Activated T-cell treated with anti-CD3 and anti-CD28 coated beads, Interleukin-2, amount 50 U/mL, for 48 hours (primary cell): ENCODE results near the gene NAB1.

Source experiments
- DNase-seq, 2 experiments: peaks; one replicate each; pipeline ENCODE4 v3.0.0-alpha.2; 2020

NAB1 gene

DNA sequence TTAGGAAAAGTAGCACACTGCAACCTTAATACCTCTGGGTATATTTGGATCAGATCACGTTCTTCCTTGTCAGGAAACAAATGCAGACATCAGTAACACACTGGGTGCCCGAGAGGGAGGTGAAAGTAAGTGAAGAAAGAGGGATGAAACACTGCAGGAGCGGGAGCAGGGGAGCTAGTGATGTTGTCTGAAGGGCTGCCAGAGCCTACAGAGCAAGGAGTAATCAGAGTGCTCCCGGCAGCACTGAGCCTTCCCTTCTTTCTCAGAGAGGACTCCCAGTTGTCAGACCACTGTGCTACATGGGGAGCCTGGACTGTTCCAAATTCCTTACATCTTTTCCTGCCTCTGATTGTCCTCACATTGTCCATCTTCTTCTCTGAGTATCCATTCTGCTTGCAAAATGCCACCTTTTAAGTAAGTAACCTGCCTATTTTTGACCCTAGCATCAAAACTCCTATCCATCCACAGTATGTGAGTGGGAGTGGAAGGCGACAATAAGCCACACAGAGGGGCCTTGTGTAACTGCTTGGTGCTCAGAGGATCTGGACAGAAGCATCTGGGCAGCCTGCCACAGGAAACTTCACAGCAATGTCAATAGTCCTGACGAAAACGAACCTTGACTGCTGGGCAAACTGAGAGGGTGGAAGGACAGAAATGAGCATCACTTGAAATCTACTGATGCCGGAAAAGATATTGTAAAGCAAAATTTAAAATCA lies 10.8 kb upstream of the NAB1 start:
- DNase-seq = no peak

DNA sequence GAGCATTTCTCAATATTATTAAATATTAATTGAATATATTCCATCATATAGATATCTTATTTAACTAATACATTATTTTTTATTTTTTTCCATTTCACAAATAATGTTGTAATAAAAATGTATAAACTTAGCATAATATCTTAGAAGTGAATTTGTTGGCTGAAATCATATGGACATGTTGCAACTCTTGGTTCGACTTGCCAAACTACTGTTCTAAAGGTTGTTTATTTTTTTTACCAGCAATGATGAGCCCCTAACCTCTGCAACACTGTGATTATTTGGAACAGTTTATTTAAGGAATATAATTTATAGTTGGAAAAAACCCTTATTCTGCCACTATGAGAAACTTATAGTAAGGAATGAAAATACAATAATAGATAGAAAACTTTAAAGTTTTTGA lies 8.8 kb upstream of the NAB1 start:
- no peak for DNase-seq

DNA sequence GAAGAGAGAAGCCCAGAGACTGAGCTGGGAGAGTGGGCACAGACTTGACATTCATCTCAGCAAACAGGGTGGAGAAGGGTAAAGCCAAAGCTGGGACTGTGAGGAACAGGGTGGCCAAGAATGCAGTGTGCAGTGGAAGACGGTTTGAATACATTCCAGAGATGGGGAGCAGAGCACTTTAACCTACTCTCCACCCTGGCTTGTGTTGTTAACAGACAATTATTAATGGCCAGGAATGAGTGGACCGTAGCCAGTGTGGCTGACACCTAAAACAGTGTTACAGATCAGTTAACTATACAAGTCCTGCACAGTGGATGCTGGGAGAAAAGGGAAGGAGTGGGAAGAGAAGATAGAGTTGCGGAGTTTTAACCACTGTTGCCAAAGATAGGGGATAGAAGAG lies 7.4 kb upstream of the NAB1 start:
- DNase-seq = no peak

DNA sequence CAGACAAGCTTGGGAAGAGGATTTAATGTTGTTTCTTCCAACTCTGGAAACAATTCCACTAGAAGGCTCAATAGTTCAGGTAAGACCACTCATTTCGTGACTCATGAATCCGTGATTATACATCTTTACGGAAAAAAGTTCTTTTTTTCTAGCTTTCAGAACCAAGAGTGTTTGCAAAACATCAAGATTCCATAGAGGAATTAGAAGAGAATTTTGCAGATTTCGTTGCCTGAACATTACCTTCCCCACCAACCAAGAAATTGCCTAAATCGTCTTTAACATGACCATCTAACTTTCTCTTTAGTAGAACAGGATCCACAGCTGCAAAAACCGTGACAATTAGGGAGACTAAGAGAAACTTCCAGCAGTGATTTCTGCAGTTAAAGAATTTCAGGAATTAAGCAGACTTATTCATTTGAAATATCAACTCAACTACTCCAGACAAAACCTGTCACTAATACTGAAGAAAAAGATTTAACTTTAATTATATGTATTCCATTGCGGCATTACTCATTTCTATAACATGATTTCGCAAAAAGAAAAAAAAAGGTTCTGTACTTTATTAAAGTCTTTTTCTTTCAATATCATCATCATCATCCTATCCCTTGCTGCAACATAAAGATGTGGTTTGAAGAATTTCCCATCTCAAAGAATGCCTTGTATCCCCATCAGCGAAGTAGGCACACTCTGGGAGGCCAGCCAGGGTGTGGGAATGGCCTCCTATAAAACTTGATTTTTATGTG lies 1.9 kb upstream of the NAB1 start:
- DNase-seq = no peak

DNA sequence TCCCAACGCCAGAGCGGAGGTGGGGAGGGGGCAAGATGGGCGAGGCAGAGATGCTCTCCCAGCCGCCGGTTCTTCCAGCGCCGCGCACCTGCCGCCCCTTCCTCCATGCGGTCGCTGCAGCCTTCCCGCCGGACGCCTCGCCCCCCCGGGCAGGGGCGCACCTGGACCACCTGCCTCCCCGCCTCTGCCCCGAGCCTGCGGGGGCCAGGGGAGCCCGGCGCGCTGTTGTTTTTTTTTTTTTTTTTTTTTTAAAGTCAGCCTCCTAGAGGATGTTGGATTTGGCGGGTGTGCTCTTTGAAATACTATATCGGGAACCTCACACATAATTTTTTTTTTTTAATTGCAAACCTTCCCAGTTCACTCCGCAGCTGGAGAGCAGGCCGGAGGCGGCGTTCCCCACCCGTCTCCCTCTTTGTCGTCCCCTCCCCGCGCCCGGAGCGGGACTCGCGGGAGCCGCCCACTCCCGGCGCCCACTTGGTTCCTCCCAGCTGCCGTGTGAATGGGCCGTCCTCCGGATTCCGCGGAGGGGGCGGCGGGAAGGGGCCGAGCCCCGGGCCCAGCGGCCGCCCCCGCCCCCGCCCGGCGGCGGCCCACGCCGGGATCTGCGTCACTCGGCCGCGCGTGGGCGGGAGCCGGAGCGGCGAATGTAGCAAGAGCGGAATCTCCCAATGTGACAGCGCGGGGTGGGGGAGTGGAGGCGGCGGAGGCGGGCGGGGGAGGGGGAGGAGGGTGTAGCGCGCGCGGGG lies 421 bp upstream of the NAB1 start:
- peak; percentile 85 to 89 for DNase-seq

DNA sequence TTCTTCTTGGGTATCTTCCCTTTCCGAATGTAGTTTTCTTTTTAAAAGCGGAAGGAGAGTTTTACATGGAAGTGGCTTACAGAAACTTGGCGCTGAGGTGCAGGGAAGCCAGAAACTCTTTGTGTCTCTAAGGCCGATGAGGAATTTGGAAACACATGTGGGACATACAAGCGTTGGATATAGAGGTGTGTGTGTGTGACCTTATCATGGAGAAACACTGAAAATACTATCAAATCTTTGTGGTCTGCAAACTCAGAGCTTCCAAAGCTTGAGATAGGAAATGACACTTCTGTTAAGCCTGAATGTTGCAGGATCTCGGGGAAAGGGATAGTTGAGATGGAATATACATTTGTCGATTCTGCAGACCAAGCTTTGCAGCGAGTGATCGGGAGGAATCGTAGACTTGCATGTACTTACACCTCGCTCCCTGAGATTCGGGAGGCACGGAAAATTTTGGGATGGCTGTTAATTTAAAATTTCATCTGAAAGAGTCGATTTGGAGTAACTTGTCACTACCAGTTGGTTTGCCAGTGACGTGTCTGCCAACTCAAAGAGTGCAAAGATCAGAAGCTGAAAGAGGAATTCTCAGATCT lies 1.0 kb downstream of the NAB1 start:
- peak in 1 of 2 experiments; percentile 40 for DNase-seq

DNA sequence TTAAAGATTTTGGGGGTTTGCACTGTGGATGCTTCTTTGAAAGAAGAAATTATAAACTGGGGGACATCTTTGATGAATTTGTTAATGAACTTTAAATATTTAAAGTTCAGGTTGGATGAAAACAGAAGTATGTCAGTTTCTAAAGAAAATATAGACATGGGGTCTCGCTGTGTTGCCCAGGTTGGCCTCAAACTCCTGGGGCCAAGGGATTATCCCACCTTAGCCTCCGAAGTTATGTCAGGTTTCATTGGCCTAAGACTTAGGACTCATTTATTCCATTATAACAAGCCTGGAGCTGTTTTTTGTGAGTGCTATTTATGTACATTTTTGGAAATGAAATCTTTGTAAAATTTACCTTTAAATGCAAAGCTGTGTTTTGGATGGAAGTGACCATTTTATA lies 2.5 kb downstream of the NAB1 start:
- no peak for DNase-seq

DNA sequence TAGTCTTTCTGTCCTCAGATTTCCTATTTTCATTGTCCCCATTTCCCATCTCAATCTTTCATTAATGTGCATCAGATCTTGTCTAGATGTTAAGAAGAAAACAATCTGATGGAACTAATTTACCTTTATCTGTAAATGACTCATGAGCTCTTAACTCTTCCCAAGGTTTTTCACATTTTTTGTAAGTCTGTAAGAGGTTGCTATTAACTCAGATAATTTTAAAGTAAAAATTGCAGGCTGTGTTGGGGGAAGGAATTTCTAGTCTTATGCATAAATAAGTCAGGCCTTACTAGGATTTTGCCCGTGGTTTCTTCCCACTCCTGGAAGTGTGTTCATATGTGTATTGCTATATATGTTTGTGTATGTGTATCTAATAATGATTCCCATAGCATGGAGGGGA lies 4.3 kb downstream of the NAB1 start:
- no peak for DNase-seq

DNA sequence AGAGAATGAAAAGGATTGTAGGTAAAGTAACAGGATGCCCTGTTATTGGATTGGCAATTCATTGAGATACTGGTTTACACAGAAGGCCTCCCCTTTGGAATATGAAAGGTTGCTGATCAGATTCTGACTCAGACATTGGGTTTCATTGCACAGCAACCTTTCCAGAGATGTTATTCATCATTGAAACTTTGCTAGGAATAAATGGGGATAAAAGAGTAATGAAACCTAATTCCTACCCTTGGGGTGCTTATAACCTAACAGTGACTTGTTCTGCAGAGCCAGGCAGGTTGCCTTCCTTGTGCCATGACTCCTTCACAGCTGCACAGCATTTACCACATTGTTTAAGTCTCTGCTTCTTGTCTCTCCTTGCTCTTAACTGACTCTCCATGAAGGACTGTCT lies 5.0 kb downstream of the NAB1 start:
- no peak for DNase-seq

DNA sequence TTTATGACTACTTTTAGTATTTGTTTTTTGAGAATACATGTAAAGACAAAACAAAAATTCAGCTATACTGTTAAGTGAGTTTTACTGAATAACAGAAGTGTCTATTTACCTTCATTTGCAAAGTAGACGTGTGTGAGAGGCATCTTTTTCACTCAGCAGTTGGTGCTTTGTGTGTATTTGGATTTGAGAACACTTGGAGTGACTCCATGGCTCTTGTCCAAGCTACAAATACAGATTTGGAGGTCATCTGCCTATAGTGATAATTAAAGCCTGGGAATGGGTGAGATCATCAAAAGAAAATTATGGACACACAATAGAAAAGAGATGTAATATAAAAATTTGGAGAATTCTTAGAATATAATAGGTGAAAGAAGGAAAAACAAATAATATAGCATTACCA lies 6.2 kb downstream of the NAB1 start:
- DNase-seq = no peak

DNA sequence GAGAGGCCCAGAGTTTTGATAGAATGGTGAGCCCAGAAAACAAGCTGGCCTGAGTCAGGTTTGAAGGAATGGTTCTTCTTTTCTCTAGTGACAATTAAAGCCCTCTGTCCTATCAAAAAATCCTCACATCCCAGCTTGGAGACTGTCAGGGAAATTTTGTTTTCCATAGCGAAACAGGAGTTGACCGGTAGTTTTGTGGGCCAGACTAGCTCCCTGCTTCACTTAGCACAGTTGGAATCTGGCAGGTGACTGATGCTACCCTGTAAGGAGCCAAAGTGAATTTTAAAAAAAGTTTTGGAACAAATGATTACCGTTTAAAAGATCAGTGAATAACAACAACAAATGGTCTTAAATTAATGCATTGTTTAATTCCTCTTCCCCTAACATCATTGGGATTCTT lies 6.7 kb downstream of the NAB1 start:
- no peak for DNase-seq

DNA sequence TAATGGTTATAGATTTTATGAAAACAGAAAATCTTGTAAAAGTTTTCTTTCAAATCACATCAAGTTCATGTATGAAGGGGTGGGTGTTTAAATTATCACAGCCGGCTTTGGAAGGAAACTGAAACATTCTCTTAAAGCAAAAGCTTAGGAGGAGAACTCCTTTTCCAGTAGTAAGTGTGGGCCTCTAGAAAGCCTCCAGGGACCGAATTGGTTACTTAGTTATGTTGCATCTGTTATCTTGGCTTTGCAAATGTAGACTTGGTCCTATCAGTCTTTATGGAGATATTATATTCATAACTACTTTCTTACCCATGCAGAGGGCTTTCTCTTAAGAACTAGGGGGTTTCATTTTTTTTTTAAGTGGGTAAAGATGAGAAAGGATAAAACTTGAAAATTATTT lies 7.4 kb downstream of the NAB1 start:
- DNase-seq = no peak

DNA sequence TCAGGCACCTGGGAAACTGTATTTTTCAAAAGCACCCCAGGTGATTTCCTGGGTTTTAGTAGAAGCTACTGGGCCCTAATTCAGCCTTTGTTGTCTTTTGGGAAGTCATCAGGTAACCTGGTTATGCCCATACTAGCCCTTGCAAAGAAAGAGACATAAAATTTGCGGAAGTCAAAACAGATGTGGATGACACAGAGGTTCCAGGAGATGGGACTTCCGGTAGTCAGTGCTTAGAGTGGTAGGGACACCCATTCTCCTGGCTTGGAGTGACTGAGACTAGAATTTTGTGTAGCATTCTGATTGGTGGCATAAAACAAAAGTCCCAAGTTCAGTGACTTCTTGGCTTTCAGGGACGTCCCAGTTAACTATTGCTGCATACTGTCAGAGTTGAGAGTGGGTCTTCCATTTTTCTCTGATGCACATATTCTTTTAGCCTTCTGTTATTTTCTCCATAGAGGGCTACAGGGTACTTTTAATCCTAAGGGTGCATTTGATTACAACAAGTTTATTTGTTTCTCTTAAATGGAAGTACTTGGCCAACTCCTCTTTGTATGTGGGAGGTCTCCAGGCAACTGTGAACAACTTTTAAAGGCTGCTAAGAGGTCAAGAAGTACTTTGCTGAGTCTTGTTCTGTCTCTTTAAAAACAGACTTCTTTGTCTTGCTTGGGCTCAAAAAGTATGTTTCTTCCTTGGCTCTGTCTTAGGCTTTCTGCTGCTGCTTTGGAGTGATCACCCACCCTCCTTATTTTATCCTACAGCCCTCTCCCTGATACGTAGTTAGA lies 8.8 kb downstream of the NAB1 start:
- DNase-seq = no peak

DNA sequence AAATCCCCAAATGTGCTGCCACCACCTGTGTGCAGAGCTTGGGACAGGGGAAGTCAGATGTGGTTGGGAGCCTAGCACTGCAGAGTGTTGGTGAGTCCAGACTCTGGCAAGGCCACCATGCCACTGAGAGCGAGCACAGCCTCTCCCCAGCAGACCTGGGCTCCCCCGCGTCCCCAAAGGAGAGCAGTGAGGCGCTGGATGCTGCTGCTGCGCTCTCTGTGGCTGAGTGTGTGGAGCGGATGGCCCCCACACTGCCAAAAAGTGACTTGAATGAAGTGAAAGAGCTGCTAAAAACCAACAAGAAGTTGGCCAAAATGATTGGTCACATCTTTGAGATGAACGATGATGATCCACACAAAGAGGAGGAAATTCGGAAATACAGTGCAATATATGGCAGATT lies 10.7 kb downstream of the NAB1 start:
- no peak for DNase-seq

DNA sequence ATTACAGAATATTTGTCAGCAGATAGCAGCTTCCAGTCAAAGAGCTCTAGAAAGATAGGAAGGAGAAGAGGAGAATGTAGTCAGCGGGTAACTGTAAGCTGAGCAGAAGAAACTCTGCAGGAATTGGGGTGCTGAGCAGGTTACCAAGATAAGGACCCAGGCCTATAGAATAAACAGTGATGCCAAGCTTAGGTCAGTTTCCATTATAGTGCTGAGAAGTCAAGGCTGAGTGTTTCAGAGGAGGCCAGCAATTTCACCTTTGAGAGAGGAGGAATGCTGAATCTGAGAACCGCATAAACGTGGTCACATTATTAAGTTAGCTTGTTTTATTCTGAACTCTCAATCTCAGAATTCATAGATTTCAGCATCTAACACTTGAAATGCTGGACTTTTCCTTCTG lies 13.9 kb downstream of the NAB1 start:
- no peak for DNase-seq

DNA sequence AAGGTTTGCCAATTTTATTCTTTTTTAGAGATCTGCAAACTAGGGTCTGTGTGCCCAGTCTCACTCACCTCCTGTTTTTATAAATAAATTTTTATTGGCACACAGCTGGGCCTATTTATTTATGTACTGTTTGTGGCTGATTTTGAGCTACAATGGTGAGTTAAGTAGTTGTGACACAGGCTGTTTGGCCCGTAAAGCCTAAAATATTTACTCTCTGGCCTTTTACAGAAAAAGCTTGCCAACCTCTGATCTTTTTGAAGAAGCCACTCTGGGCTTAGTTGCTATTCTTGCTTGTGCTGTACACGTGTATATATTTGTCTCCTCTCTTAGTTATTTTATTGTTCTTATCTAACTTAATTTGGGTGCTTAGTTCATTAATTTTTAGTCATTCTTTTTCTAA lies 14.5 kb downstream of the NAB1 start:
- no peak for DNase-seq

DNA sequence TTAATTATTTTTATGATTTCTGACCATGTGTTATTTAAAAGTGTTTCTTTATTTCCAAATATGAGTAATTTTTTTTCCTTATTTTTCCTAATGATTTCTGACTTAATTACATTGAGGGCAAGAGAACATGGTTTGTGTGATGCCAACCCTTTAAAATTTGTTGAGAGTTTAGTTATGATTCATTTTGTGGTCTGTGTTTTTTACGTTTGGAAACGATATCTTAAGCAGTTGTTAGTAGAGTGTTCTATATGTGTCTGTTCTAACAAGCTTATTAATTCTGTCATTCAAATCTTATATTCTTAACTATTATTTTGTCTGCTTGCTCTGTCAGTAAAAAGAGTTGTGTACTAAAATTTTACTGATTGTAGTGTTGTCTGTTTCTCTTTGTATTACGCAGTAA lies 15.0 kb downstream of the NAB1 start:
- no peak for DNase-seq

DNA sequence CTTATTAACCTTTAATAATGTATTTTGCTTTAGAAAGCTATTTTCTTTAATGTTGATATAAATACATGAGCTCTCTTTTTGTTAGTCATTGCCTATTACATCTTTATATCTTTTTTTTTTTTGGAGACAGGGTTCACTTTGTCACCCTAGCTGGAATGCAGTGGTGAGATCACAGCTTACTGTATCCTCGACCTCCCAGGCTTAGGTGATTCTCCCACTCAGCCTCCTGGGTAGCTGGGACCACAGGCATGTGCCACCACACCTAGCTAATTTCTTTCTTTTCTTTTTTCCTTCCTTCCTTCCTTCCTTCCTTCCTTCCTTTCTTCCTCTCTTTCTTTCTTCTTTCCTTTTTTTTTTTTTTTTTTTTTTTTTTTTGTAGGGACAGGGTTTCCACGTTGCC lies 15.4 kb downstream of the NAB1 start:
- no peak for DNase-seq

DNA sequence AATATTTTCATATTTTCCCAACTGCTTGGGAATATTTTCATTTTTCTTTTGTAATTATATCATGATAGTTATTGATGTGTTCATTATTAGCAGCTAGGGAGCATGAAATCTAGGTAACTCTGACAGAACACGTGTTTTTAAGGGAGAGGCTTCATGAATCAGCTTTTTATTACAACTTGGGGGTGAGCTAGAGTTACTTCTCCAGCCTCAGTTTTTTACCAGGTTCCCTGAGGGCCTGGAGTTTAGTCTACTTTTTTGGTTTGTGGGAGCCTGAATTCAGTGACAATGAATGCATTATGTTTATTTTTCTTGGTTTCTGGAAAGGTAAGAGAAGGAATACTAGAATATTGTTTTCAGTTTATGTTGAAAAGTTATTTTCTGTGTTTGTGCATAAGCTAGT lies 18.0 kb downstream of the NAB1 start:
- no peak for DNase-seq

DNA sequence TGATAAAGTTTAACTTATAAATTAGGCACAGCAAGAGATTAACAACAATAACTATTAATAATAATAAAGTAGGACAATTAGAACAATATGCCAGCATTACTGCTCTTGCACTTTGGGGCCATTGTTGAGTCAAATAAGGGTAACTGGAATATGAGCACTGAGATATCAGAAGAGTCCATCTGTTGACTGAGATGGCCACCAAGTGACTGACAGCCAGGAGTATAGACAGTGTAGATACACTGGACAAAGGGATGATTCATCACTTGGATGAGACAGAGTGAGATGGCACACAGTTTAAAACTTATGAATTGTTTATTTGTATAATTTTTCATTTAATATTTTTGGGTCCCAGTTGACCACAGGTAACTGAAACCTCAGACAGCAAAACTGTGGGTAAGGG lies 20.0 kb downstream of the NAB1 start:
- no peak for DNase-seq

DNA sequence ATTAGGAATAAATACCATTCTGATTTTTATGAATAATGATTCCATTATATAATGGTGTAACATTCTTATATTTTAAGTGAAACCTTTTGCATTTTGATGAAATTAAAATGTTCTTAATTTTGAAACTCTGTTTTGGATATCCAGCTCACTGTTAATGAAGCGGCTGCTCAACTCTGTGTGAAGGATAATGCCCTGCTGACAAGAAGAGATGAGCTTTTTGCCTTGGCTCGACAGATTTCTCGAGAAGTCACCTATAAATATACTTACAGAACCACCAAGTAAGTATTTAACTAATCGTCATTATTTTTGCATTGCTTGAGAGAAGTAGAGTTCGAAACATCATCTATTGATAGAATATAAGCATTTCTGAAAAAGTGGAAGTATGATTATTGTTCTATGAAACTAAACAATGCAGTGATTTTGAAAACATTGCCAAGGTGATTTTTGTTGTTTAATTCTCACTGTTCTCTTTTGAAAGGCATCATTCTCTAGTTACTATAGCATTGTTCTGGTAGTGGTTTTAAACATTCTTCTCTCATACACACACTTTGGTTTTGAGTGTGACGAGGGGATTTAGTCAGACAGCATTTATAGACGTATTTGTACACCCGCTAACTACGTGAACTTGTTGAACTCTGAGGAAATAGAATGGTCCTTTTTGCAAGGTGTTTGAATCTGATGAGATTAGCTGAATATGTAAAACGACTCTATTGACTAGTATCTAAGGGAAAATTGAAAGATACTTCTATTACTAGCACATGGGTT lies 21.5 kb downstream of the NAB1 start:
- no peak for DNase-seq
